OCI-M1 (cell line): Measurements from ENCODE around the gene OTULINL.

ENCODE experiments used
- DNase-seq: peaks from one replicate; lab custom pipeline; 2025; lab: John Stamatoyannopoulos, UW

Gene OTULINL

GRCh38 chr5:14577079-14577725, 4.4 kb upstream of the OTULINL start:
- DNase-seq = no peak

GRCh38 chr5:14577971-14578370, 3.6 kb upstream of the OTULINL start:
- no peak for DNase-seq

GRCh38 chr5:14579246-14579645, 2.3 kb upstream of the OTULINL start:
- no peak for DNase-seq

- DNase-seq = no peak
These were observed 1.7 kb upstream of the OTULINL start for GRCh38 chr5:14579731-14580397.

- DNase-seq = no peak
These were observed 1.1 kb upstream of the OTULINL start for GRCh38 chr5:14580398-14581034.

GRCh38 chr5:14581891-14582796, 552 bp downstream of the OTULINL start:
- DNase-seq = no peak

- DNase-seq = no peak
These were observed 1.2 kb downstream of the OTULINL start for GRCh38 chr5:14582797-14583137.

- DNase-seq = no peak
These were observed 3.3 kb downstream of the OTULINL start for GRCh38 chr5:14584848-14585247.

GRCh38 chr5:14587150-14587549, 5.6 kb downstream of the OTULINL start:
- no peak for DNase-seq

GRCh38 chr5:14588145-14588544, 6.6 kb downstream of the OTULINL start:
- no peak for DNase-seq

GRCh38 chr5:14588758-14589543, 7.4 kb downstream of the OTULINL start:
- DNase-seq = no peak

GRCh38 chr5:14590949-14591348, 9.4 kb downstream of the OTULINL start:
- DNase-seq = no peak

GRCh38 chr5:14591548-14591947, 10.0 kb downstream of the OTULINL start:
- no peak for DNase-seq

GRCh38 chr5:14593326-14594021, 11.9 kb downstream of the OTULINL start:
- peak; percentile 28 for DNase-seq

- no peak for DNase-seq
These were observed 12.9 kb downstream of the OTULINL start for GRCh38 chr5:14594378-14595074.

GRCh38 chr5:14595189-14595588, 13.6 kb downstream of the OTULINL start:
- DNase-seq = peak; percentile 75

GRCh38 chr5:14595891-14596290, 14.3 kb downstream of the OTULINL start:
- DNase-seq = no peak

- no peak for DNase-seq
These were observed 15.5 kb downstream of the OTULINL start for GRCh38 chr5:14597080-14597479.

- DNase-seq = no peak
These were observed 16.6 kb downstream of the OTULINL start for GRCh38 chr5:14598225-14598624.

- no peak for DNase-seq
These were observed 18.0 kb downstream of the OTULINL start for GRCh38 chr5:14599476-14600127.
